Fibroblast of lung (primary cell): ENCODE measurements around the gene RELL1.

Experiments
- CTCF ChIP-seq, 2 donors: IDR thresholded peaks in 1 of 2; conservative IDR thresholded peaks in 1 of 2; 1 replicate in 1 of 2; 2 replicates in 1 of 2; pipeline ENCODE4 v1.5.1; 2011 to 2012; ENCODE audit warnings: low read length in 2 of 2, control low read depth in 1 of 2, inconsistent platforms in 1 of 2, low read depth in 1 of 2, mild to moderate bottlenecking in 1 of 2
- EZH2 ChIP-seq: IDR thresholded peaks from 2 replicates; pipeline ENCODE4 v1.5.1; 2012; ENCODE audit warnings: low read length, control low read depth, mild to moderate bottlenecking; ENCODE audit errors: missing control alignments

- no peak for TF ChIP-seq CTCF (conservative IDR thresholded peaks at IDR 0.05 in 1 of 2, IDR thresholded peaks at IDR 0.05 in 1 of 2; ENCODE audit: low read depth in 1 of 2, low read length in 2 of 2)
- TF ChIP-seq EZH2, result no peak
Observed at GRCh38 chr4:37706032-37706431, 19.9 kb upstream of the RELL1 start.
